ENCODE measurements around the gene THAP10.
"Not testable (repeated sequence)": the region's sequence is repeated elsewhere in the genome, so short reads cannot be mapped to it uniquely, and the experiment has no call there.

THAP10 gene

DNA sequence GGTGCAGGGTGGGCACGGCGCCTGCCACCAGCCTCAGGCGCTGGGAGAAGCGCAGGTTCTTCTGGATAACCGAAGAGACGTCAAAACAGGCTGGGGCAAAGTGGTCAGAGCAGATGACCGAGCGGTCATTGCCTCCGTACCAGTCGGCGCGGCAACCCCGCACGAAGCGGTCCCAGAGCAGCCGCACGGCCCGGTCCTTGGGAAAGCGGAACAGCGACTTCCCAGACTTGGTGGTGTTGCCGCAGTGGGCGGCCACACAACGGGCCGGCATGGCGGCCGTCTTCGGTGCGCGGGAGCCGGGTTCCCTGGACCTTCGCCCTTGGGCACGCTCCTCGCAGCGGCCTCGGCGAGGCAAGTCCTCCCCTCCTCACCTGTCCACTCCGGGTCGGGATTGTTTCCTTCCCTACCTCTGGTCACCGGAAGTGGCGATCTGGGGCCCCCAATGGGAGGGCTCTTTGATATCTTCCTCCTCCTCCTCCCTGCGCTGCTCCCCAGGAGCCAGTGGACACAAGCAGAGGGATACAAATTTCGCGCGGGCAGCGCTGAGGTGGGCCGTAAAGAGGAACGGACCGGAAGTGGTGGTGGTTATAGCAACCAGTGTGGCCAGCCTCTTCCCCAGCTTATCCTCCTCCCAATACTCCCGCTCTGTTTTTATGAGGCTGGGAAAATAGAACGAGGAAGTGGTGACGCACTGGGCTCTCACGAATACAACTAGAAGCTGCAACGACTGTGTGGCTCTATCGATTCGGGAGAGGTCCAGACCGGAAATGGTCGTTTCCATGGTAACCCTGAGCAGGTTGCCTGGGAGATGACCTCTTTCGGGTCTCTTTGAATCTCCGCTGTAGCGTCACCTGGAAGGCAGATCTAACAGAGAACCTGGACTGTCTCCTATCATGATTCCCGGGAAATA lies at the start of gene THAP10, which contains the start of gene LRRC49:
Gene THAP10, minus strand, starts transcription at position 432 of the 910 bp plus-strand sequence. Its CDS starts 161 bp downstream, at position 271.
Gene LRRC49, plus strand, starts transcription at position 825 of the 910 bp plus-strand sequence. Its CDS starts 69 bp downstream, at position 894.
- DNase-seq (ENCODE audit: low read depth in 2 of 3, low spot score in 1 of 3) = peak; percentile 19 to 46 (median 35)

DNA sequence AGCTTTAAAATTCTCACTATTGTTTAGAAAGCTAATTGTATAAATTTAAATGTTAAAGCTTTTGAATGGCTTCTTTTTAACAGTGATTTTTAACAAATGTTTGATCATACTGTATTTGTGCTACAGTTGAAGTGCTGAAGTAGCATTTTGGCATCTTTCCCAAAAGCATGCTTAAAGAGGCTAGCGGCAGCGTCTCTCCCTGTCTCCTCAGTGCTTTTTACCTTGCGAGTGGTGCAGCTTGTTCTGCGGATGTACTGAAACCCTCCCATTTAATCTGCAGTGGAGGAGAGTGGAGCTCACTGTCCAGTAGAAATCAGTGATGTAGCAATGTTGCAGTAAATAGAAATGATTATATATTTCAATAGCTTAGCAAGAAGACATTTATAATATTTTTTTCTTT lies 44.1 kb upstream of the THAP10 start:
- no peak for DNase-seq (ENCODE audit: low read depth in 2 of 3, low spot score in 1 of 3)

DNA sequence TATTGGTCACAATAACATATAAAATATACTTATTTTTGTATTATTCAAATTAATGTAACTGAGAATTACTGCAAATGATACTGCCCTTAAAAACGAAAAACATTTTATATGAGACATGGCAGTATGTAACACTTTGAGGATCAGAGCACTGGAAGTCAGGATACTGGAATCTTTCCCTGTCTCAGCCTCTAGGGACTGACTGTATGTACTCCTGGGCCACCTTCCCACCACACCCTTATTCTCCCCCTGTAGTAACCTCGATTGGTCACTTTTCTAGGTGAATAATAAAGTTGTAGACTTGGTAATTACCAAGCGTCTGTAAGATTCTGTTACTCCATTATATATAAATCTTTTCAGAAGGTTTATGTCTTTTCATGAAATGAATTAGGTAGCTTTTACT lies 43.4 kb upstream of the THAP10 start:
- DNase-seq (ENCODE audit: low read depth in 2 of 3, low spot score in 1 of 3) = no peak

DNA sequence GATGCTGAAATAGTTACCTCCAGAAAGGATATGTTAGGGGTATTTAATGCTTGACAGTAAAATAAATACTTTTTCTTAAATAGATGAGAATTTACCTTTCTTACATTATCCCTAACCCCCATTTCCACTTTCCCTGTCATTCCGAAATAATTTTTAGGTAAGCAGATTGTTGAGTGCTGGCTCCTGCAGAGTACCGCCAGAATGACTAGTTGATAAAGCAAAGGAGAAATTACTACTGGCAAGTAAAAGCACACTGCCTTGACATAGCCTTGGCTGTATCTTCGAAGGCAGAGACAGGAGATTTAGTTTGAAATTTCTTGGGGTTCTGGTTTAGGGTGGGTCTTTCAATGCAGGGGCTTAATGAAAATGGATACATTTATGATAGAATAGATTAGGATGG lies 41.2 kb upstream of the THAP10 start:
- DNase-seq (ENCODE audit: low read depth in 2 of 3, low spot score in 1 of 3) = no peak

DNA sequence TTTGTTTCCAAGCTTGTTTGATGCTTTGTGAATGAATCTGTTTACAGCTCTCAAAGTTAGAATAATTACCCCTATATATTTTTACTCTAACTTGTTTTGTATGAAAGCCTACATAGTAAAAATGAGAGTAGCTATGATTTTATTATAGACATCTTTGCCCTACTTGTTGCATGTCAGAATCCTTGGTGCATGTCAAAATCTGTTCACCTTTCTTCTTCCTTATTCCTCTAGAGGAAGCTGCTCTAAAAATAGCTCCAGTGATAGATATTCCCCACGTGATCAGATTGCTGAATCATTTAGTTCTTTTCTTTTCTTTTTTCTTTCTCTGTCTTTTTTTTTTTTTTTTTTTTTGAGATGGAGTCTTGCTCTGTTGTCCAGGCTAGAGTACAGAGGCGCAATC lies 40.2 kb upstream of the THAP10 start:
- DNase-seq (ENCODE audit: low read depth in 2 of 3, low spot score in 1 of 3) = no peak

DNA sequence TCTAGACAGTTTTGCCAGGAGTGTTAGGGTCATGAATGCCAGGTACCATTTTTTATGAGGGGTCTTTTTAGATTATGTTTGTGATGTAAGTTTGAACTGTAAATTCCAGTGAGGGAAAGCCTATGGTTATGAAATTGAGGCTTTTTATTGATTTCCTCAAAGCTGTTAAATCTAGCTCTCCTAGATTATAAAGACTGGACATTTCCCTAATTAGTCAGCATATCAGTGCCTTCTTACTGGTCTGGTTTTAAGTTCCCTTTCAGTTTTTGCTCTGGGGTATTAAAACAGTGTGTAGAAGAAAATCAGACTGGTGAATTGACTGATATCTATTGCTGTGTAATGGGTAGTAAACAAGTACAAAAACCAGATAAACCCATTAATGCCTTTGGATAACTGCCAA lies 39.6 kb upstream of the THAP10 start:
- no peak for DNase-seq (ENCODE audit: low read depth in 2 of 3, low spot score in 1 of 3)

DNA sequence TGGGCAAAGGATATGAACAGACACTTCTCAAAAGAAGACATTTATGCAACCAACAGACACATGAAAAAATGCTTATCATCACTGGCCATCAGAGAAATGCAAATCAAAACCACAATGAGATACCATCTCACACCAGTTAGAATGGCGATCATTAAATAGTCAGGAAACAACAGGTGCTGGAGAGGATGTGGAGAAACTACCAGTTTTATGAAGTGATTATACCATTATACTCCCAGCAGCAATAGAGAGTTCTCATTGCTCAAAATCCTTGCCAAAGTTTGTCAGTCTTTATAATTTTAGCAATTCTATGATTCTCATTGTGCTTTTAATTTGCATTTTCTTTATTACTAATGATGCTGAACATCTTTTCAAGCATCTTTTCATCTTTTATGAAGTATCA lies 34.7 kb upstream of the THAP10 start:
- not testable (repeated sequence) for DNase-seq (ENCODE audit: low read depth in 2 of 3, low spot score in 1 of 3)

DNA sequence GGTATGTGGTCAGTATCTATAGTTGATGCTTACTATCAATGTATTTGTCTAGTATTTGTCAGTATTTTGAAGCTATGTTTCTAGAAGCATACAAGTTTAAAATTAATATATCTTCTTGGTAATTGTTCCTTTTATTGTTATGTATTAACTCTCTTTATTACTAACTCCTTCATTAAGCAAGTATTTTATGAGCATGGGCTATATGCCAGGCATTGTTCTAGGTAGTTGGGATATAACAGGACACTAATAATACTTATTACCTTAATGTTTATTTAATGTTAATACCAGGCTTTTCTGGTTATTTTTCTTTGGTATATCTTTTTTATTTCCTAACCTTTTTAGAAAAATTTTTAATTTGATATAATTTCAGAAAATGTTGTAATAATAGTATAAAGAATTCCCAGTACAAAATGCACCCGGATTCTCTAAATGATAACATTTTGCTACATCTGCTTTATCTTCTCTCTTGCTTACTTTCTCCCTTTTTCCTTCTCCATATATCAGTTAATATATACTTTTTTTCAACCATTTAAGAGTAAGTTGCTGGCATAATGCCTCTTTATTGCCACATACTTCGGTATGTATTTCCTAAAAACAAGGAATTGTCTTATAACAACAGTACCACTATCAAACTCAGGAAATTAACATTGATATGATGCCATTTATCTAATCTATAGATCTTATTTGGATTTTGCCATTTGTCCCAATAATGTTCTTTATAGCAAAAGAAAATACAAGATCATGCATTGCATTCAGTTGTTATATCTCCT lies 31.3 kb upstream of the THAP10 start:
- DNase-seq (ENCODE audit: low read depth in 2 of 3, low spot score in 1 of 3) = no peak

DNA sequence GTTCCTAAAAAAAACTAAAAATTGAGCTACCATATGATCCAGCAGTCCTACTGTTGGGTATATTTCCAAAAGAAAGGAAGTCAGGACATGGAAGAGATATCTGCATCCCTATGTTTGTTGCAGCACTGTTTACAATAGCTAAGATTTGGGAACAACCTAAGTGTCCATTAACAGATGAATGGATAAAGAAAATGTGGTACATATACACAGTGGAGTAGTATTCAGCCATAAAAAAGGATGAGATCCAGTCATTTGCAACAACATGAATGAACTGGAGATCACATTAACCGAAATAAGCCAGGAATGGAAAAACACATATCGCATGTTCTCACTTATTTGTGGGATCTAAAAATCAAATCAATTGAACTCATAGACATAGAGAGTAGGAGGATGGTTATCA lies 29.9 kb upstream of the THAP10 start:
- DNase-seq (ENCODE audit: low read depth in 2 of 3, low spot score in 1 of 3) = no peak

DNA sequence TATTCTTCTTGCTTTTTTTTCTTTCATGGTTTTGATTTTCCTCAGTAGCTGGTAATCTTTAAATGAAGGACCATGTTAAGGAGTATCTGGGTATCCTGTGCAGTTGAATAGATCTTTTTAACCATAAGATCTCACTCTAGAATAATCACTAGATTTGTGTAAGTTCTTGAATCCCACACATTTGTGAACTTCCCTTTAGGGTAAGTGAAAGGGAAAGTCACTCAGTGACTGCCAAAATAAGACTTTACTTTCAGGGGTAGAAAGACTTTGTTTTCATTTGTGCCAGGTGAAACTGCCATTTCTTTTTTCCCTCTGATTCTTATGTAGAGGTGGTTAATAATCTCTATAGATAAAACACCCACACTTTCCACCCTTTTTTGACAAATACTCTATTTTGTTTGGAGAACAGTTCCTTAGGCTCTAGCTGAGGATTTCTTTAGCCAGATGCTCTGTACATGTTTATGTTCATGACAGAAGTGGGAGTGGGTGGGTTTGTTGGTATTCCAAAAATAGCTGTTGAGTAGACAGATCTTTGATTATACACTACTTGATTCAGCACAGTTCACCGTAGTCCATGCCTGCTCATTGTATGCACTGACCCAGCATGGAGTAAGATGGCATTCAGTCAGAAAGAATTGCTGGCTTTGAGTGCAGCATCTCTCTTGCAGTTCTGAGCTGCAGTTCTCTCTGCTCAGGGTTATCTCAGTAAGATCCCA lies 28.9 kb upstream of the THAP10 start:
- DNase-seq (ENCODE audit: low read depth in 2 of 3, low spot score in 1 of 3) = no peak

DNA sequence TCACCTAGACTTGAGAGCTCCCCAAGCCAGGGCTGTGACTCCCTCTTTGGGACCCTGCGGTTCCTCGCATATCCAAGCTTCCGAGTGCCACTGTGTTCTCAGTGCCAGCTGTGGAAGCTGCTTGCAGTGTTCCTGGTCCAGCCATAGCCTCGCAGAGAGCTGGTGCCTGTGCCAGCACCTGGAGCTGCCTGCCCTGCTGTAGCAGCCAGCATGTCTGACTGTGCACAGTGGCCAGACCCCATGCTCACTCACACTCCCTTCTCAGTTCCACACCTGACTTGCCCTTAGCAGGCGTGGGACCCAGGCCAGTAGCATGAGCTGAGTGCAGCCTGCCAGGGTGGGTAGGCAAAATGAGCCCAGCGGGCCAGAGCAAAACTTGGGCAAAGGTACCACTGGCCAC lies 25.7 kb upstream of the THAP10 start:
- DNase-seq (ENCODE audit: low read depth in 2 of 3, low spot score in 1 of 3) = no peak

DNA sequence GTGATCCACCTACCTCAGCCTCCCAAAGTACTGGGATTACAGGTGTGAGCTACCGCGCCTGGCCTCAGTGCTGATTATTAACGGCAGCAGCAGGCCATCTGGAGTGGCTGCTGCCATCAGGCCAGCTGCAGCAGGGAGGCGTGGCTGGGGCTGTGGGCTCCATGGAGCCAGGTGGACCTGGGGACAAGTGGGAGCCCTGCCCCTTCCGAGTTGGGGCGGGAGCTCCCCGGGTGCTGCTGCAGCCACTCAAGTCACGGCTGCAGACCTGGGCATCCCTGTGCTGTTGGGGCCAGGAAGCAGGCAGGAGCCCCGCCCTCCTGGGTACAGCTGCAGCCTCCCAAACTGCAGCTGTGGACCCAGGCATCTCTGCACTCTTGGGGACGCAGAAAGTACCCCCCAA lies 24.3 kb upstream of the THAP10 start:
- DNase-seq (ENCODE audit: low read depth in 2 of 3, low spot score in 1 of 3) = no peak

DNA sequence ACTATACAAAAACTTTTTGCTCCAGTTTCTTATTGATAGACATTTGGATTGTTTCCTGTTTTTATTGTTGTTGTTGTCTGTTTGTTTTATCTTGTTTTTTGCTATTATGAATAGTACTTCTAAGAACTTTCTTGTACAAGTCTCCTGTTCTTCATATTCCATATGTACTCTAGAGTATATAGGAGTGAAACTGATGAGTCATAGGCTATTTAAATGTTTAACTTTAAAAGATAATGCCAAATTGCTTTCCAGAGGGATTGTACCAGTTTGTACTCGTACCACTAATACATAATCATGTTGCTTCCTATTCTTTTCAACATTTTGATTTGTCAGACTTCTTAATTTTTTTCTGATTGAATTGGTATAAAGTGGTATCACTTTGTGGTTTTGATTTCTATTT lies 20.0 kb upstream of the THAP10 start:
- DNase-seq (ENCODE audit: low read depth in 2 of 3, low spot score in 1 of 3) = no peak

DNA sequence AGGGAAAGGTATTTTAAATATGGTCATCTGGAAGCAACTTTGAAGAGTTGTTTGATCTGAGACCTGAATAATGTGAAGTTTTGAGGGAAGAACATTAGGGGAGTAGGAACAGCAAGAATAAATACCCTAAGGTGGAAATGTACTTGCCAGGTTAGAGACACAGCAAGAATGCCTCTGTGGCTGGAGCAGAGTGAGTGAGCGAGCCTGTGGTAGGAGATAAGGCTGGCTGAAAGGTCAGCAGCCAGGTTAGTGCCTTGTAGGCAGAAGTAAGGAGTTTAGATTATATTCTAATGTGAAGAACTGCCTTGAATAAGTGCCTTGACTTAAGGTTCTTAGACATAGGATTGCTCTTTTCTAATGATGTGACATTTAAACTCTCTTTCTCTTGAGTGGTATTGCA lies 18.7 kb upstream of the THAP10 start:
- no peak for DNase-seq (ENCODE audit: low read depth in 2 of 3, low spot score in 1 of 3)

DNA sequence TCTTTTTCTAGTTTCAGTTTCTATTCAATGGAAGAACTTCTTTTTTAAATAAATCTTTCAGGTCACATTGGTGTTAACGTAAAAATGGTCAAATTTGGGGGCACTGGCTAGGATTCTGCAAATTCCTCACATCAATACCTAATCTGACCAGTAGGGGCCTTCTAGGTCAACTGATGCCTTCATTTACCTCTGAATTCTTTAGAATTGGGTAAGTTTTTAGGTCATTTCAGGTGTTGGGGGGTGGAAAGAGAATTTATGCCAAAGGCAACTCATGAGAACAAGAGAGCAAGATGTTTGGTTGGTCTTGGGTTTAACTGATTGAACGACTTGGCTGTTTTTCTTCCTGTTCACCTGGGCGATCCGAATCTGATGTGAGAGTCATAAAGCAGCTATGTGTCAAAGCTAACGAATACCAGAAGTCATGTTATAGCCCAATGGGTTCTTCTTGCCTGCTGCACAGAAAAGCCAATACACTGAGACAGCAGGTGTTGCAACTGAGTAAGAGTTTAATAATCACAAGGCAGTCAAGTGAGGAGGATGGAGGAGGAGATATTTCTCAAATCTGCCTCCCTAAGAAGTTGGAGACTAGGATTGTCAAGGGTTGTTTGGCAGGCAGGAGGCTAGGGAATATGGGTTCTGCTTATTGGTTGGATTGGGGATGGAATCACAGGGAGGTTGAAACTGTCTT lies 15.7 kb upstream of the THAP10 start:
- DNase-seq (ENCODE audit: low read depth in 2 of 3, low spot score in 1 of 3) = no peak

DNA sequence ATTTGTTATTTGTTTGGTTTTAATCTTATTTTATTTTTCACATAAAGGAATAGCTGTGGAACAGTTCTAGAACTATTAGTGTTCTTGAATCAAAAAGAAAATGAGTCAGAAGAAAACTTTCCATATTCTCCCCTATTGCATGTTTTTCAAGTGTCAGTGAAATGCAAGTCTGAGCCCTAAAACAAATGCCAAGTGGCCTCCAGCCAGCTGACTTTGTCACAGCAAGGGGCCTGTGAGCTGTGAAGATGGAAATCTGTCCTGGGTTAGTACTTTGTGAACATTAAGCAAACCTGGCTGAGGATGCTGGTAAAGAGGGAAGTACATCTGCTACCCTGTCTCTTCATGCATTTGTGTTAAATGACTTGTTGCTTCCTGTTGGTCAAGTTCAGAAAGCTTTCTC lies 14.6 kb upstream of the THAP10 start:
- no peak for DNase-seq (ENCODE audit: low read depth in 2 of 3, low spot score in 1 of 3)

DNA sequence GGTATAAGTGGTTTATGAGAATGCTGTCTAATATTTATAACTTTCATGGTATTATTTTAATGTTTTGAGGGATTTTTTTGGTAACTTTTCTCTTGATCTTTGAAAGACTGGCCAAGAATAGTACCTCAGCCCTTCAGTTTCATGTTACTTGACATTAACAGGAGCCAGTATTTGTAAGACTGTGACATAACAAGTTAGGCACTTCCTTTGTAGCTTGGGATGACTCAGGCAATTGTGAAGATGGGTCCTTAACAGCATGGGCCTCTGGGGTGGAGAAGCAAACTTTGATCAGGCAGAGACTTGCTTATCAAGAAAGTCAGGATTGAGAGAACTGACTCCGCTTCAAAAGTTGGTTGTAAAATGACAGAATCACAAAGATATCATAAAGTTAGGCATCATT lies 9.9 kb upstream of the THAP10 start:
- DNase-seq (ENCODE audit: low read depth in 2 of 3, low spot score in 1 of 3) = no peak

DNA sequence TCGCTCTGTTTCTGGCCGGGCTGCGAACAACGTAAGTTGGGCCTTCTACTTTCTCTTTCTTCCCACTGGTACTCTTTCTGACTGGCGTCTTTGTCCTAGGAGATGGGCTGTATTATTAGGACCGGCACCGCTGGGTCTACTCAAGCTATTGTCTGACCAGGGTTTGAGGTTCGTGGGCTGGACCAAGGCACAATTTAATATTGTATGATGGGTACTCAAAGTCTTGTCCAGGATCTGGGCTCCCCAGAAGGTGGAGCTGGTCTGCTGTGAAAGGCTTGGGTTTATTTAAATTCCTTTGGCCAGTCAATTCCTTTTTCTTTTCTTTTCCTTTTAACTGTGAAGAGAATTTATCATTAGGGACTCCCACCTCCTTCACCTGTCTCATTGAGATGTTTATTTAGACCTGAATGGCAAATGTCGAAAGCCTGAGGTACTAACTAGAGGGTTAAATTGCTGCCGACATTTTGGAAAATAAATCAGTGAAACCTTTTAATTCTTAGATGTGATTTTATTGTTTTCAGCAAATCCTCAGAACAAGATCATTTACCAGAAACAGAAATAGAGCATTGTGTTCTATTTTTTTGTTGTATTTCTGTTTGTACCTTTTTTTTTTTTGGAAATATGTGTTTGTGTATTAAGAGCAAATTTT lies 803 bp upstream of the THAP10 start:
- no peak for DNase-seq (ENCODE audit: low read depth in 2 of 3, low spot score in 1 of 3)

DNA sequence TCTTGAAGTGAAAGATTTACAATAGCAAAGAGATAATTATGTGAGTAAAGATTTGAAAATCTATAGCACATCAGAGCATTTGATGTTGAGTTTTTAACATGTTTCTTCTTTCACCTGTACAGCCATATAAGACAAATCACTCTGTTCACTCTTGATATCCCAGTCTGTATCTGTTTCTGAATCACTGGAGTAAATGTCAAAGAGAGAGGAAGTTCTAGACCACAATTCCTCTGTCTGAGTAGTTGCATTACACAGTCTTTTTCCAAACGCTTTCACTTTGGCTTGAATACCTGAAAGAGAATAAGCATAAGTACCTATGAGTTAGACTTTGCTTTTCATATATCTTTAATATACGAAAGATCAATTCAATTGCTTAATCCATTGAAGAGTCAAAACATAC lies 9.9 kb downstream of the THAP10 start:
- DNase-seq (ENCODE audit: low read depth in 2 of 3, low spot score in 1 of 3) = no peak

DNA sequence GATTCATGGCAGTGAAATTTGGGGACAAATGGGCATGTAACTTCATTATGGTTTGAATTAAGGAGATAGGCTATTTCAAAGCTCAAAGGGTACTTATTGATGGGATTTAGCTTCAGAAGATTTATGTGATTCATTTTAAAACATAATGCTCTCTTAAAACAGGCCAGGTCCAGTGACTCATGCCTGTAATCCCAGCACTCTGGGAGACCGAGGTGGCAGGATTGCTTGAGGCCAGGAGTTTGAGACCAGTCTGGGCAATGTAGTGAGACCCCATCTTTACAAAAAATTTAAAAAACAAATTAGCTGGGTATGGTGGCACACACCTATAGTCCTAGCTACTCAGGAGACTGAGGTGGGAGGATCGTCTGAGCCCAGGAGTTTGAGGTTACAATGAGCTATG lies 11.5 kb downstream of the THAP10 start:
- DNase-seq (ENCODE audit: low read depth in 2 of 3, low spot score in 1 of 3) = no peak

DNA sequence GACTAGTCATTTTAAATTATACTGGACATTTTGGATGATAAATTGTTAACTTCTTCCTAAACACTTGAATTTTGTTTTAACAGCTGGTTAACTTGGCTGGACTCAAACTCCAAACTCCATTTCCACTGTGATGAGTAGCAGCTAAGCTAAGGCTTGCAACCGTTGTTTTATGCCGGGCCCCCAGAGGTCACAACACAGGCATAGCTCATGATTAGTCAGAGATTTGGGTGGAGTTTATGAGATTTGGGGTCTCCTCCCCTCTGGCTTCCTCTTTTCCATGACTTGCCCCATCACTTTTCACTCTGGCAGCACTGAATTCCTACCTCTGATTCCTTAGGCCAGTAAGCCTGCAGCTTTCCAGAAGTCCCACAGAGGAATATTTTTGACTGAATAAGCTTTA lies 12.8 kb downstream of the THAP10 start:
- no peak for DNase-seq (ENCODE audit: low read depth in 2 of 3, low spot score in 1 of 3)
